Erythroblast (primary cell): ENCODE data around the gene TCERG1L.

Source experiments
- GATA1 ChIP-seq: IDR thresholded peaks from 2 replicates; pipeline ENCODE4 v1.6.1; 2011; ENCODE audit warnings: low read depth, mild to moderate bottlenecking, control low read depth, low read length, moderate library complexity
- POLR2A ChIP-seq: IDR thresholded peaks from 2 replicates; pipeline ENCODE4 v1.6.1; 2011; ENCODE audit warnings: mild to moderate bottlenecking, low read length

GRCh38 chr10:131332821-131333220, 21.3 kb upstream of the TCERG1L start:
- TF ChIP-seq POLR2A (no peak), GATA1 (no peak)
